Measurements from ENCODE around the gene CNKSR3.

GRCh38 chr6:154538640-154539191, 28.2 kb upstream of the CNKSR3 start:
- TF ChIP-seq POLR2A (IDR thresholded peaks at IDR 0.05; ENCODE audit: low read depth, low read length) (no peak), POLR2AphosphoS5 (IDR thresholded peaks at IDR 0.05; ENCODE audit: low read depth, low read length) (no peak)

All from GM12891 (cell line).